ENCODE measurements around the gene CCNB3. TPM values are rescaled to one million over a fixed set of nuclear protein-coding genes. Genes with fewer than 3 reads are reported as not detected.
"Not testable (repeated sequence)": the region's sequence is repeated elsewhere in the genome, so short reads cannot be mapped to it uniquely, and the experiment has no call there.

CCNB3 gene
- total RNA-seq (2014; rRNA removed; shearing (Covaris generic)), result 0.30 and 0.40 TPM in 2 replicates

- peak; percentile 70 for DNase-seq (ENCODE audit: low read depth)
Observed at GRCh38 chrX:50204364-50204899, at the start of gene CCNB3. Gene CCNB3 (plus strand): TSS chrX:50204765. CDS start chrX:50285164, 80,399 bp downstream.

- peak; percentile 44 for DNase-seq (ENCODE audit: low read depth)
Observed at GRCh38 chrX:50157545-50158135, 46.9 kb upstream of the CCNB3 start.

- no peak for DNase-seq (ENCODE audit: low read depth)
Observed at GRCh38 chrX:50158593-50158992, 46.0 kb upstream of the CCNB3 start.

- DNase-seq (ENCODE audit: low read depth), result no peak
Observed at GRCh38 chrX:50161127-50161526, 43.4 kb upstream of the CCNB3 start.

GRCh38 chrX:50165727-50166126, 38.8 kb upstream of the CCNB3 start:
- no peak for DNase-seq (ENCODE audit: low read depth)

- DNase-seq (ENCODE audit: low read depth), result no peak
Observed at GRCh38 chrX:50167366-50167765, 37.2 kb upstream of the CCNB3 start.

GRCh38 chrX:50168241-50168687, 36.3 kb upstream of the CCNB3 start:
- DNase-seq (ENCODE audit: low read depth), result peak; percentile 11

GRCh38 chrX:50169717-50170116, 34.8 kb upstream of the CCNB3 start:
- DNase-seq (ENCODE audit: low read depth), result no peak

GRCh38 chrX:50180073-50180940, 24.3 kb upstream of the CCNB3 start:
- no peak for DNase-seq (ENCODE audit: low read depth)

GRCh38 chrX:50183891-50184290, 20.7 kb upstream of the CCNB3 start:
- DNase-seq (ENCODE audit: low read depth), result no peak

- DNase-seq (ENCODE audit: low read depth), result no peak
Observed at GRCh38 chrX:50188859-50189600, 15.5 kb upstream of the CCNB3 start.

- DNase-seq (ENCODE audit: low read depth), result peak; percentile 9
Observed at GRCh38 chrX:50198348-50198747, 6.2 kb upstream of the CCNB3 start.

GRCh38 chrX:50200907-50201306, 3.7 kb upstream of the CCNB3 start, which contains the start of gene AKAP4:
Gene AKAP4 (minus strand): TSS chrX:50201007. CDS start chrX:50200889, 118 bp downstream.
- DNase-seq (ENCODE audit: low read depth), result no peak

GRCh38 chrX:50202539-50202938, 2.0 kb upstream of the CCNB3 start:
- no peak for DNase-seq (ENCODE audit: low read depth)

- DNase-seq (ENCODE audit: low read depth), result no peak
Observed at GRCh38 chrX:50206753-50207152, 2.2 kb downstream of the CCNB3 start.

GRCh38 chrX:50211510-50211909, 6.9 kb downstream of the CCNB3 start:
- peak; percentile 20 for DNase-seq (ENCODE audit: low read depth)

- DNase-seq (ENCODE audit: low read depth), result no peak
Observed at GRCh38 chrX:50281253-50281652, 76.7 kb downstream of the CCNB3 start.

GRCh38 chrX:50327235-50327634, 122.7 kb downstream of the CCNB3 start:
- DNase-seq (ENCODE audit: low read depth), result no peak

GRCh38 chrX:50332668-50333067, 128.1 kb downstream of the CCNB3 start:
- not testable (repeated sequence) for DNase-seq (ENCODE audit: low read depth)

- DNase-seq (ENCODE audit: low read depth), result no peak
Observed at GRCh38 chrX:50333308-50333707, 128.7 kb downstream of the CCNB3 start.

- DNase-seq (ENCODE audit: low read depth), result no peak
Observed at GRCh38 chrX:50343917-50344316, 139.4 kb downstream of the CCNB3 start.

GRCh38 chrX:50372966-50373365, 168.4 kb downstream of the CCNB3 start:
- DNase-seq (ENCODE audit: low read depth), result no peak
